Neuronal stem cell (in vitro differentiated cells): Measurements from ENCODE around the gene DAZ4.
"Not testable (repeated sequence)": the region's sequence is repeated elsewhere in the genome, so short reads cannot be mapped to it uniquely, and the experiment has no call there.

Source experiments
- DNase-seq: peaks from one replicate; pipeline ENCODE4 v3.0.0-alpha.2; 2013; ENCODE audit warnings: low spot score
- H2AFZ ChIP-seq: one replicate; pipeline ENCODE4 v1.6.1; 2013; ENCODE audit warnings: mild to moderate bottlenecking, low read length, inconsistent platforms
- H2AK5ac ChIP-seq: 2 replicates; pipeline ENCODE4 v1.6.1; 2013; ENCODE audit warnings: low read depth, mild to moderate bottlenecking, inconsistent platforms, low read length, moderate library complexity, mixed read lengths
- H2BK120ac ChIP-seq: 2 replicates; pipeline ENCODE4 v1.6.1; 2013; ENCODE audit warnings: low read depth, mild to moderate bottlenecking, inconsistent platforms, low read length, moderate library complexity, mixed read lengths
- H2BK12ac ChIP-seq: one replicate; pipeline ENCODE4 v1.6.1; 2013; ENCODE audit warnings: low read length, inconsistent platforms
- H2BK15ac ChIP-seq: 2 replicates; pipeline ENCODE4 v1.6.1; 2013; ENCODE audit warnings: mild to moderate bottlenecking, low read length, inconsistent platforms, mixed read lengths
- H2BK5ac ChIP-seq: one replicate; pipeline ENCODE4 v1.6.1; 2013; ENCODE audit warnings: inconsistent platforms, mild to moderate bottlenecking, low read length, moderate library complexity
- H3K14ac ChIP-seq: one replicate; pipeline ENCODE4 v1.6.1; 2013; ENCODE audit warnings: low read length, inconsistent platforms
- H3K18ac ChIP-seq: 2 replicates; pipeline ENCODE4 v1.6.1; 2013; ENCODE audit warnings: low read length, inconsistent platforms
- H3K23ac ChIP-seq: 2 replicates; pipeline ENCODE4 v1.6.1; 2013; ENCODE audit warnings: low read depth, mild to moderate bottlenecking, mixed read lengths, low read length, inconsistent platforms; ENCODE audit not compliant: poor library complexity
- H3K27ac ChIP-seq: replicated peaks from 3 replicates; pipeline ENCODE4 v1.5.1; 2013; ENCODE audit warnings: low read length, inconsistent platforms
- H3K27me3 ChIP-seq, 3 experiments: 2 replicates each; pipeline ENCODE4 v1.6.1; 2013; ENCODE audit warnings: low read length in 3 of 3, mild to moderate bottlenecking in 2 of 3, inconsistent platforms in 1 of 3, low read depth in 1 of 3, mixed read lengths in 1 of 3, moderate library complexity in 1 of 3; ENCODE audit not compliant: control insufficient read depth in 3 of 3, insufficient read depth in 3 of 3
- H3K36me3 ChIP-seq, 2 donors: replicated peaks in 1 of 2; 2 replicates each; pipeline ENCODE4 v1.6.1; 2013; ENCODE audit warnings: low read length in 2 of 2; ENCODE audit not compliant: control insufficient read depth in 2 of 2, insufficient read depth in 2 of 2
- H3K4ac ChIP-seq: 2 replicates; pipeline ENCODE4 v1.6.1; 2013; ENCODE audit warnings: inconsistent platforms, mild to moderate bottlenecking, low read length, moderate library complexity
- H3K4me1 ChIP-seq, 2 donors: 1 replicate in 1 of 2; 2 replicates in 1 of 2; pipeline ENCODE4 v1.6.1; 2013; ENCODE audit warnings: low read length in 2 of 2, low read depth in 1 of 2; ENCODE audit not compliant: control insufficient read depth in 2 of 2, insufficient read depth in 1 of 2
- H3K4me2 ChIP-seq: one replicate; pipeline ENCODE4 v1.6.1; 2013; ENCODE audit warnings: mild to moderate bottlenecking, low read length, inconsistent platforms; ENCODE audit not compliant: insufficient read depth, poor library complexity, severe bottlenecking
- H3K4me3 ChIP-seq, 2 donors: 2 replicates each; pipeline ENCODE4 v1.5.1; 2013; ENCODE audit warnings: low read length in 2 of 2, mild to moderate bottlenecking in 2 of 2, inconsistent platforms in 1 of 2, moderate library complexity in 1 of 2
- H3K79me1 ChIP-seq: one replicate; pipeline ENCODE4 v1.6.1; 2013; ENCODE audit warnings: low read depth, mild to moderate bottlenecking, inconsistent platforms, low read length, moderate library complexity
- H3K9ac ChIP-seq: one replicate; pipeline ENCODE4 v1.6.1; 2013; ENCODE audit warnings: mild to moderate bottlenecking, low read depth, low read length, inconsistent platforms; ENCODE audit not compliant: poor library complexity
- H3K9me3 ChIP-seq, 2 donors: replicated peaks in 1 of 2; 2 replicates each; pipeline versions ENCODE3 to v1.6.1; 2013; ENCODE audit warnings: low read length in 2 of 2, mild to moderate bottlenecking in 2 of 2, inconsistent platforms in 1 of 2, low read depth in 1 of 2, mixed read lengths in 1 of 2, moderate library complexity in 1 of 2; ENCODE audit not compliant: control insufficient read depth in 2 of 2, insufficient read depth in 1 of 2
- H4K8ac ChIP-seq: one replicate; pipeline ENCODE4 v1.6.1; 2013; ENCODE audit warnings: low read depth, mild to moderate bottlenecking, inconsistent platforms, low read length, moderate library complexity
- H4K91ac ChIP-seq: one replicate; pipeline ENCODE4 v1.6.1; 2013; ENCODE audit warnings: low read length, low read depth, mild to moderate bottlenecking, inconsistent platforms; ENCODE audit not compliant: poor library complexity
- WGBS, 2 donors: extraction: QIAGEN DNeasy Blood & Tissue Kit; methylation state at CpG; one replicate each; pipeline ENCODE4 v1.1.7; 2013; ENCODE audit warnings: missing lambda C conversion rate in 2 of 2, mixed read lengths in 1 of 2; ENCODE audit not compliant: insufficient read length in 2 of 2, insufficient replicate concordance in 1 of 2; ENCODE audit errors: extremely low coverage in 2 of 2; 5-methylcytosine and 5-hydroxymethylcytosine counted together

The DAZ4 gene

DNA sequence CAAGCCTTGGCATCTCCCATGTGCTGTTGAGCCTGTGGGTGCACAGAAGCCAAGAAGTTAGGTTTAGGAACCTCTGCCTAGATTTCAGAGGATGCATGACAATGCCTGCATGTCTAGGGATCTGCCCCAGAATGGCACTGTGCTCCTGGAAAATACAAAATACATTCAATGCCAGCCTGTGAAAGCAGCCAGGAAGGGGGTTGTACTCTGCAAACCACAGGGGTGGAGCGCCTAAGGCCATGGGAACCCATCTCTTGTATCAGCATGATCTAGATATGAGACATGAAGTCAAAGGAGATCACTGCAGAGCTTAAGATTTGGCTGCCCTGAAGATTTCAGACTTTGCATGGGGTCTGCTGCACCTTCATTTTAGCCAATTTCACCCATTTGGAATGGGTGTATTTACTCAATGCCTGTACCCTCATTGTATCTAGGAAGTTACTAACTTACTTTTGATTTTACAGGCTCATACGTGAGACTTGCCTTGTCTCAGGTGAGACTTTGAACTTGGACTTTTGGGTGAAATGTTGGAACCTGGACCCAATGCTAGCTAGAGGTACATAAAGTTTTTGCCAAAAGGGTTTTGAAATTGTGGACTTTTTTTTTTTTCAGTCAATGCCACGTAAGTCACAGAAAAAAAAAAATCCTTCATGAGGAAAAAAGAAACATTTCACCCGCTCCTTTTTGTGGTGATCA is 9.4 kb upstream of the DAZ4 start:
- not testable (repeated sequence) for H3K36me3 ChIP-seq, H3K4me1 ChIP-seq, H2BK5ac ChIP-seq, H4K91ac ChIP-seq, H3K14ac ChIP-seq, H3K18ac ChIP-seq, H3K4ac ChIP-seq, H4K8ac ChIP-seq, H3K4me2 ChIP-seq, H2BK120ac ChIP-seq, H2AK5ac ChIP-seq, H3K23ac ChIP-seq, H2BK15ac ChIP-seq, DNase-seq, H3K4me3 ChIP-seq, H3K9me3 ChIP-seq, H3K79me1 ChIP-seq, H2AFZ ChIP-seq, H3K9ac ChIP-seq, H3K27me3 ChIP-seq, H2BK12ac ChIP-seq, H3K27ac ChIP-seq
- no CpG with 5 or more reads among the region's 4 CpGs for WGBS, 2 donors

DNA sequence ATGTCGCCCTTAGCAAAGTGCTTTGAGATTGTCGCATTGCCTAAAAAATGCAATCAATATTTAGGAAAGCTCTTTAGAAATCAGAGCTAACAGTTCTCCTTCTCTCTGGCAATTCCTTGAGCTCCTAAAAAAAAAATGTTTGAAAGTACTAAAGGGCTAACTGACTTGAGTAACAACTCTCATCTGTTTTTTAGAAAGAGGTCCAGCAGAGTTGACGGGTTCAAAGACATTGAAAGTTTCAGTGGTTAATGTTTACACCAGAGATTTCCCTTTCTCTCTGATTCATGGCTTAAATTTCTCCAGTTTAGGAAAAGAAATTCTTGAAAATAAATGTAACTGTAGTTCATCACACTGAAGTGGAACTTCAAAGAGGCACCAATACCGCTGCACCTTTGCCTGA is 8.7 kb upstream of the DAZ4 start:
- not testable (repeated sequence) for H3K27me3 ChIP-seq, H3K4me1 ChIP-seq, H3K18ac ChIP-seq, H4K8ac ChIP-seq, H2BK12ac ChIP-seq, H3K4me2 ChIP-seq, H2BK120ac ChIP-seq, H2BK5ac ChIP-seq, H3K14ac ChIP-seq, H2AFZ ChIP-seq, H3K9ac ChIP-seq, H3K4ac ChIP-seq, H3K9me3 ChIP-seq, H3K4me3 ChIP-seq, H3K27ac ChIP-seq, H2AK5ac ChIP-seq, H3K23ac ChIP-seq, H2BK15ac ChIP-seq, H3K36me3 ChIP-seq, H3K79me1 ChIP-seq, DNase-seq, H4K91ac ChIP-seq
- no CpG with 5 or more reads among the region's 4 CpGs for WGBS, 2 donors
